K562 (cell line): ENCODE results near the gene AGRP.

ENCODE experiments used
- GTF2E2 ChIP-seq: fragments of 200-800 bp; sonication (Bioruptor generic); IDR thresholded peaks from 2 replicates; pipeline ENCODE4 v1.6.1; 2016; ENCODE audit warnings: missing genetic modification characterization, missing compliant biosample characterization
- MAFK ChIP-seq: IDR thresholded peaks from 2 replicates; pipeline ENCODE4 v1.6.1; 2011; ENCODE audit warnings: low read length, improper control_type of control experiment
- MAX ChIP-seq: sonication (generic); formaldehyde crosslinking; IDR thresholded peaks from 2 replicates; pipeline ENCODE4 v1.9.0; 2022; ENCODE audit warnings: mild to moderate bottlenecking, missing genetic modification reagents
- POLR2AphosphoS5 ChIP-seq: IDR thresholded peaks from 2 replicates; pipeline ENCODE4 v1.6.1; 2011; ENCODE audit warnings: mild to moderate bottlenecking, low read depth, low read length, moderate library complexity; ENCODE audit not compliant: control insufficient read depth, insufficient read depth
- SAFB2 ChIP-seq: fragments of 200-400 bp; formaldehyde crosslinking; IDR thresholded peaks from 2 replicates; pipeline ENCODE4 v1.6.1; 2018; ENCODE audit warnings: borderline replicate concordance, low read length, low read depth, moderate library complexity; ENCODE audit not compliant: severe bottlenecking
- SP1 ChIP-seq: sonication (generic); formaldehyde crosslinking; IDR thresholded peaks from 2 replicates; pipeline ENCODE4 v1.8.1; 2022; ENCODE audit warnings: mild to moderate bottlenecking, missing genetic modification reagents
- SRF ChIP-seq, 2 experiments: fragments of 250-450, 450-650 bp in 1 of 2; sonication (Bioruptor Pico) in 1 of 2; sonication (generic) in 1 of 2; formaldehyde crosslinking; IDR thresholded peaks; 2 replicates each; pipeline versions ENCODE4 v1.5.0 to v1.5.1; 2020 to 2022; ENCODE audit warnings: mild to moderate bottlenecking in 1 of 2, missing genetic modification reagents in 1 of 2
- TCF7 ChIP-seq: sonication (generic); IDR thresholded peaks from 2 replicates; pipeline ENCODE4 v1.6.1; 2016; ENCODE audit warnings: antibody characterized with exemption, borderline replicate concordance
- TOE1 ChIP-seq, 2 experiments: fragments of 450-650 bp in 1 of 2; sonication (generic) in 1 of 2; formaldehyde crosslinking in 1 of 2; IDR thresholded peaks; 2 replicates each; pipeline versions ENCODE4 v1.7.1 to v1.8.0; 2016 to 2022; ENCODE audit warnings: borderline replicate concordance in 2 of 2, mild to moderate bottlenecking in 2 of 2, antibody characterized with exemption in 1 of 2, inconsistent platforms in 1 of 2, low read depth in 1 of 2, missing genetic modification reagents in 1 of 2, moderate library complexity in 1 of 2
- XRCC4 ChIP-seq: IDR thresholded peaks from one replicate; pipeline ENCODE4 v1.6.1; 2011; ENCODE audit not compliant: insufficient read depth, insufficient read length; ENCODE audit errors: extremely low read depth
- ZNF431 ChIP-seq: sonication (generic); formaldehyde crosslinking; IDR thresholded peaks from 2 replicates; pipeline ENCODE4 v1.8.0; 2022; ENCODE audit warnings: mild to moderate bottlenecking, missing genetic modification reagents

GRCh38 chr16:67482233-67482924 is 968 bp downstream of the AGRP start:
- TF ChIP-seq XRCC4 (no peak), TOE1 (IDR thresholded peaks at IDR 0.05; ENCODE audit: borderline replicate concordance) (no peak), TOE1 (CRISPR knock-in tag; IDR thresholded peaks at IDR 0.05; ENCODE audit: borderline replicate concordance, low read depth) (no peak), POLR2AphosphoS5 (no peak), ZNF431 (no peak), SP1 (CRISPR knock-in tag) (no peak), SAFB2 (no peak), SRF (CRISPR knock-in tag; IDR thresholded peaks at IDR 0.05) (no peak), TCF7 (no peak), MAFK (no peak), MAX (CRISPR knock-in tag) (no peak), GTF2E2 (no peak)
